ENCODE results near the gene PXMP4.

GRCh38 chr20:33669224-33669623, 50.9 kb downstream of the PXMP4 start:
- TF ChIP-seq, protein P1, sequence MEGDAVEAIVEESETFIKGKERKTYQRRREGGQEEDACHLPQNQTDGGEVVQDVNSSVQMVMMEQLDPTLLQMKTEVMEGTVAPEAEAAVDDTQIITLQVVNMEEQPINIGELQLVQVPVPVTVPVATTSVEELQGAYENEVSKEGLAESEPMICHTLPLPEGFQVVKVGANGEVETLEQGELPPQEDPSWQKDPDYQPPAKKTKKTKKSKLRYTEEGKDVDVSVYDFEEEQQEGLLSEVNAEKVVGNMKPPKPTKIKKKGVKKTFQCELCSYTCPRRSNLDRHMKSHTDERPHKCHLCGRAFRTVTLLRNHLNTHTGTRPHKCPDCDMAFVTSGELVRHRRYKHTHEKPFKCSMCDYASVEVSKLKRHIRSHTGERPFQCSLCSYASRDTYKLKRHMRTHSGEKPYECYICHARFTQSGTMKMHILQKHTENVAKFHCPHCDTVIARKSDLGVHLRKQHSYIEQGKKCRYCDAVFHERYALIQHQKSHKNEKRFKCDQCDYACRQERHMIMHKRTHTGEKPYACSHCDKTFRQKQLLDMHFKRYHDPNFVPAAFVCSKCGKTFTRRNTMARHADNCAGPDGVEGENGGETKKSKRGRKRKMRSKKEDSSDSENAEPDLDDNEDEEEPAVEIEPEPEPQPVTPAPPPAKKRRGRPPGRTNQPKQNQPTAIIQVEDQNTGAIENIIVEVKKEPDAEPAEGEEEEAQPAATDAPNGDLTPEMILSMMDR (conservative IDR thresholded peaks at IDR 0.05; ENCODE audit: low read depth, low read length), result no peak
- no peak for TF ChIP-seq EZH2 (IDR thresholded peaks at IDR 0.05; ENCODE audit: borderline replicate concordance, low read depth, low read length, poor library complexity, severe bottlenecking)

Measured in A673 (cell line).